GM18508 (cell line): Measurements from ENCODE around the gene CHRNB1.
"Not testable (repeated sequence)": the region's sequence is repeated elsewhere in the genome, so short reads cannot be mapped to it uniquely, and the experiment has no call there.

ENCODE experiments used
- ATAC-seq: cut with Tn5 transposase; IDR thresholded peaks from one replicate; pipeline ENCODE4 v1.9.1; 2021; ENCODE audit warnings: moderate number of reproducible peaks; ENCODE audit not compliant: insufficient read depth, unreplicated experiment

Gene CHRNB1

DNA sequence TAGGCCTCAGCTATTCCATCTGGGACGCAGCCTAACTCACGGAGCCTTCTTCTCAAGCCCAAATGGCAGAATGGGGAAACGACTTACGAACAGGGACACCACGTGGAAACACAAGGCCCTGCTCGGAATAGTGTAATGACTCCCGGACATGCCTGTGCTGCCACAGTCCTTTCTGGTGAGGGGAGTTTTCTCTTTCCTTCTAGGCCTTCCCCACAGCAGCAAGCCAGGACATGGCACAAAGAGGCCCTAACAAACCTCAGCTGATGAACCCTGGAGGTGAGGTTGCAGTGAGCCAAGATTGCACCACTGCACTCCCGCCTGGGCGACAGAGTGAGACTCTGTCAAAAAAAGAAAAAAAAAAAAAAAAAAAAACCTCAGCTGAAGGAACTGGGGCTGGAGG, 19.2 kb downstream of the CHRNB1 start:
- no peak for ATAC-seq

GRCh38 chr17:7465597-7466275, 20.9 kb downstream of the CHRNB1 start:
- no peak for ATAC-seq

GRCh38 chr17:7466318-7466638, 21.4 kb downstream of the CHRNB1 start:
- ATAC-seq = no peak

DNA sequence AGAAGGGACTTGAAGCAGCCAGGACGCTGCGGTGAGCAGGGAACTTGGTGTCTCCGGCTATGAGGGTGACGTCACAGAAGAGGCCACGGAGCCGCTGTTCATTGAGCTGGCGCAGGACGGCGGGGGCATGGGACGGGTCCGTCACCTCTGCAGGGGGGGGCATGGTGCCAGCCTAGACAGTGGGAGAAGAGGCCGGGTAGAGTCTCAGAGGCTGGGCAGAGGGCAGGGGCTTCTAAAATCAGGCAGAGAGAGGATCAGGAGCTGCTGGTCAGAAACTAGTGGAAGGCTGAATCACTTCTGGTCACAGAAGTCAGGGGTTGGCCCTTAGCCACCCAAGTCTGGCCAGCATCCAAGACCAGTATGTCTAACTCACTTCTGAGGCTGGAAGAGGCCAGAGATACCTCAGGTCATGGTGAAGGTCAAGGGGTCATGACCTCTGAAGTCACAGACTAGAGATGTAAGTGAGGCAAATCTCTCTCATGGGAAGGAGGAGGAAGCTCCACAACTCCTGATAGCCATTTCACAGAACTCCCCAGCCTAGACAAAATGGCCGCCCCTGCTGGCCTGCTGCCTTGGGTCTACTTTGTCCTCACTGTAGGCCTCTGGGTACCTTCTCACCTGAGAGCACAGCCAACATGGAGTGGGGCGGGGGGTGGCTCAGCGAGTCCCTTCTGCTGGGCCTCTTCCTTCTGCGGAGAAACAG, 21.9 kb downstream of the CHRNB1 start:
- ATAC-seq = no peak

- ATAC-seq = no peak
Observed at GRCh38 chr17:7467498-7467897, 22.6 kb downstream of the CHRNB1 start.

DNA sequence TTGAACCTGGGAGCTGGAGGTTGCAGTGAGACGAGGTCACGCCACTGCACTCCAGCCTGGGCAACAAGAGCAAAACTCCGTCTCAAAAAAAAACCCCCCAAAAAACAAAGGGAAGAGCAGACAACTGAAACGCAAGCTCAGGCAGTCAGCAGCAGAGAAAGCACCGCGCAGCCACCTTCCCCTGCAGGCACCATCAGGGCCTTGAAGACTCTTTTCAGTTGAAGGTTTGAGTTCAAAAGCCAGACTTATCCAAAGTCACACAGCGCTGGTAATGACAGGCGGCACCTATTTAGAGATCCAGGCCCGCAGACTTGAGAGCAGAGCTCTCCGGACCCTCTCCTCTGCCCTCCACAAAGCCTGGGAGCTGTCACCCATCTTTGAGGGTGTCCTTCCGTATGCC, 23.4 kb downstream of the CHRNB1 start:
- ATAC-seq = no peak

GRCh38 chr17:7468804-7469389, 24.0 kb downstream of the CHRNB1 start:
- no peak for ATAC-seq

GRCh38 chr17:7469843-7470242, 25.0 kb downstream of the CHRNB1 start:
- ATAC-seq = not testable (repeated sequence)

- not testable (repeated sequence) for ATAC-seq
Observed at GRCh38 chr17:7470457-7470973, 25.7 kb downstream of the CHRNB1 start.

DNA sequence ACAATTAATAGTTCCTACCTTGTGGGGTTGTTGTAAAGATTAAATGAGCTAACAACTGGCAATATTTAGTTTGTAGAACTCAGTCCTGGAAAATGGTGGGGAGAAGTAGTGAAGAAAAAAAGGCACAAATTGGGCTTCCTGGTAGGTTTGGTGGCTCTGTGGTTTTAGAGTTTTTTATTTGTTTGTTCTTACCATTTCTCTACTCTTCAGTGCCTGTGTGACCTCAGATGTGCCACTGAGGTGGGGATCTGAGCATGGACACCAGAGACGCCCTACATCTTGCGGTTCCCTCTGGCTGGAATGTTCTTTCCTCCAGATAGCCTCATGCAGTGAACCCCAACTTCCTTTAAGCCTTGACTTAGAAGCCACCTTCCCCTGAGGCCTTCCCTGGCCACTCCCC, 26.9 kb downstream of the CHRNB1 start:
- ATAC-seq = no peak

DNA sequence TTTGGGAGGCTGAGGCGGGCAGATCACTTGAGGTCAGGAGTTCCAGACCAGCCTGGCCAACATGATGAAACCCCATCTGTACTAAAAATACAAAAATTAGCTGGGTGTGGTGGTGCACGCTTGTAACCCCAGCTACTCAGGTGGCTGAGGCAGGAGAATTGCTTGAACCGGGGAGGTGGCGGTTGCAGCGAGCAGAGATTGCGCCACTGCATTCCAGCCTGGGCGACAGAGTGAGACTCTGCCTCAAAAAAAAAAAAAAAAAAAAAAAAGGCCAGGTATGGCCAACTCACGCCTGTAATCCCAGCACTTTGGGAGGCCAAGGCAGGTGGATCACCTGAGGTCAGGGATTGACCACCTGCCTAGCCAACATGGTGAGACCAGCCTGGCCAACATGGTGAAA, 29.9 kb downstream of the CHRNB1 start:
- ATAC-seq = not testable (repeated sequence)

DNA sequence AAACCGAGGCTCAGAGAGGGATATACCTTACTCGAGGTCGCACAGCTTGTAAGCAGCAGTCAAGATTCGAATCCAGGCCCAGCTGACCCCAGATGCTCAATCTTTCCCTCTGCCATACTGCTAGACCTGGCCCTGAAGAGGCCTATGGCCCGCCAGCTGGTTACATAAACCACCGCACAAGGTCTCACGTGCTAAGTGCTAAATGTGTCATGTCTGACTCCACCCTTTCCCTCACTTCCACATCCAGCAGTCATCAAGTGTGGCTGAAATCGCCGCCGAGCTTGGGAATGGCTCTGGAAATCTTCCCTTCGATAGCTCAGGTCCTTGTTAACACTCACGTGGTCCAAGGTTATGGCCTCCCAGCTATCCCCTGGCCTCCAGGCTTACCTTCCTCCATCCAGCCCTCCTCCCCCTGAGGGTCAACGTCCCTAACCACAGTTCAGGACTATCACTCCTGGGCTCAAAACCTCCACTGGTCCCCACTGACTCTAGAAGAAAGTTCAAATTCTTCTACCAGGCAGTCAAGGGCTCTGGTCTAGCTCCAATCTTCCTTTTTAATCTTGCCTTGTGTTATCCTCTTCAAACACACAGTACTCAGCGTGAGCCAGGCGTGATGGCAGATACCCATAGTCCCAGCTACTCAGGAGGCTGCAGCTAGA, 31.0 kb downstream of the CHRNB1 start:
- no peak for ATAC-seq

- no peak for ATAC-seq
Observed at GRCh38 chr17:7476494-7476893, 31.6 kb downstream of the CHRNB1 start.

GRCh38 chr17:7476951-7477350, 32.1 kb downstream of the CHRNB1 start:
- ATAC-seq = no peak

DNA sequence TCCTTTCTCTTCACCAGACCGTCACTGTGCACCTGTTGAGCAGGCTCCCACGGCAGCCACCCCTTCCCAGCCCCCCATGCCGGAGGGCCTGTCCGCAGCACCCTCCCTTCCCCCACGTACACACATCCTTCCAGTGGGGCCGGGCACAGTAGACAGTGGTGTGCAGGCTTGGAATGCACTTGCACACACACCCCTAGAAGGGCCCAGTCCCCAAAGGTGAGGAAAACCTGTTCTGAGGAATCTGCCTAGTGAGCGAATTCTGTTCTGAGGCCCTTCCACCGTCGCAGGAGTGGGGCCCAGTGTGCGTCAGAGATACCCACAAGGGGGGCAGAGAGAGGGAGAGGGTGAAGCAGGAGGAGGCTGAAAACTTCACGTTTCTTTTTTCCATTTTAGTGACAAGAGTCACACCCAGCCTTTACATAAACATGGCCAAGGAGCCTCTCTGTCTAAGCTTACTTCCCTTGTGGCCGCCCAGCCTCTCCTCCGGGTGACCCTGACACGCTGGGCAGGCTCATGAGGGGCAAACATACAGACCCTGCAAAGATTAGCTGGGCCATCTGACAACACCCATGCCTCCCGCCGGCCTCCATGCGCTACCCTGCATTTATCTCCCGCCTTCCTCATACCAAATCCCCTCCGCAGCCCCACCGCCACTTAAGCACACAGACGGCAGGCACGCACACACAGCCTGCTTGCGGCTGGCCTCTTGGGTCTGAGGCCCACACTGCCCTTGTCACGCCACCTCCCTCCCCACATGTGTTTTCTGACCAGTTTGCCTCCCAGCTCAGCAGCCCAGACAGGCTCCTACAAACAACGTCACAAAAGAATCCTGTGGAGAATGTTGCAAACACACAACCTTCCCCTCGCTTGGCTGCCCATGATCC, 32.8 kb downstream of the CHRNB1 start:
- ATAC-seq = no peak

GRCh38 chr17:7478276-7479212, 33.7 kb downstream of the CHRNB1 start:
- ATAC-seq = no peak

GRCh38 chr17:7479213-7480088, 34.6 kb downstream of the CHRNB1 start, which contains the start of gene ZBTB4:
Gene ZBTB4, minus strand, starts transcription at chr17:7479631. Its CDS starts 12,830 bp downstream, at chr17:7466801.
- ATAC-seq = no peak

GRCh38 chr17:7480089-7480384, 35.2 kb downstream of the CHRNB1 start:
- no peak for ATAC-seq
